IPS DF 6.9 (cell line): ENCODE results near the gene KPNA6.
"Not testable (repeated sequence)": the region's sequence is repeated elsewhere in the genome, so short reads cannot be mapped to it uniquely, and the experiment has no call there.

Source experiments
- DNase-seq: peaks from one replicate; pipeline ENCODE4 v3.0.0-alpha.2; 2013; ENCODE audit warnings: low read depth, low spot score
- H3K27ac ChIP-seq: one replicate; pipeline ENCODE4 v1.5.1; 2013; ENCODE audit warnings: low read length, control low read depth
- H3K27me3 ChIP-seq: 2 replicates; pipeline ENCODE4 v1.6.1; 2013; ENCODE audit warnings: mild to moderate bottlenecking, low read length; ENCODE audit not compliant: control insufficient read depth, insufficient read depth
- H3K36me3 ChIP-seq: 2 replicates; pipeline ENCODE4 v1.6.1; 2013; ENCODE audit warnings: low read length; ENCODE audit not compliant: control insufficient read depth, insufficient read depth
- H3K4me1 ChIP-seq: 2 replicates; pipeline ENCODE4 v1.6.1; 2013; ENCODE audit warnings: low read length; ENCODE audit not compliant: control insufficient read depth, insufficient read depth
- H3K4me3 ChIP-seq: 2 replicates; pipeline ENCODE4 v1.5.1; 2013; ENCODE audit warnings: mild to moderate bottlenecking, low read length
- H3K9me3 ChIP-seq: 2 replicates; pipeline ENCODE4 v1.6.1; 2013; ENCODE audit warnings: low read length, inconsistent platforms; ENCODE audit not compliant: control insufficient read depth, insufficient read depth
- WGBS: extraction: QIAGEN DNeasy Blood & Tissue Kit; methylation state at CpG from one replicate; pipeline ENCODE4 v1.1.7; 2013; ENCODE audit warnings: mixed read lengths, missing lambda C conversion rate; ENCODE audit not compliant: insufficient read length, insufficient coverage; 5-methylcytosine and 5-hydroxymethylcytosine counted together

The KPNA6 gene

GRCh38 chr1:32107742-32108661 lies at the start of gene KPNA6:
Gene KPNA6, plus strand, starts transcription at chr1:32108056. Its CDS starts 75 bp downstream, at chr1:32108131.
- peak; percentile 96 for DNase-seq
- H3K27ac ChIP-seq: no peak within 1 kb of the TSS
- no peaks in the 10 kb centered on the region for H3K27me3 ChIP-seq
- no CpG with 5 or more reads among the region's 45 CpGs for WGBS
- H3K4me1 ChIP-seq: no peaks in the 10 kb centered on the region
- H3K36me3 ChIP-seq: no peaks in the 10 kb centered on the region
- H3K9me3 ChIP-seq: no peaks in the 10 kb centered on the region
- peak within 1 kb of the TSS; percentile 90 for H3K4me3 ChIP-seq

GRCh38 chr1:32060914-32061313 lies 46.9 kb upstream of the KPNA6 start:
- H3K4me3 ChIP-seq: no peak overlapping the region
- peaks cover 3% of the 10 kb centered on the region; the same call in 1 of the 2 replicates for H3K4me1 ChIP-seq
- peaks cover 7% of the 10 kb centered on the region; the same call in 1 of the 2 replicates for H3K36me3 ChIP-seq
- no peak for DNase-seq
- no peaks in the 10 kb centered on the region for H3K27me3 ChIP-seq
- H3K9me3 ChIP-seq: no peaks in the 10 kb centered on the region
- H3K27ac ChIP-seq: no peak overlapping the region

- Histone ChIP-seq H3K27me3 (no peaks in the 10 kb centered on the region), H3K4me1 (peaks cover 3% of the 10 kb centered on the region; the same call in 1 of the 2 replicates), H3K36me3 (peaks cover 3% of the 10 kb centered on the region; the same call in 1 of the 2 replicates), H3K9me3 (no peaks in the 10 kb centered on the region), H3K4me3 (no peak overlapping the region), H3K27ac (no peak overlapping the region)
- no CpG with 5 or more reads among the region's 4 CpGs for WGBS
- no peak for DNase-seq
Observed at GRCh38 chr1:32062867-32063230, 45.0 kb upstream of the KPNA6 start.

GRCh38 chr1:32063261-32063681 lies 44.6 kb upstream of the KPNA6 start:
- DNase-seq: no peak
- WGBS: no CpG with 5 or more reads among the region's 1 CpG
- Histone ChIP-seq H3K36me3 (peaks cover 3% of the 10 kb centered on the region; the same call in 1 of the 2 replicates), H3K4me3 (no peak overlapping the region), H3K4me1 (peaks cover 3% of the 10 kb centered on the region; the same call in 1 of the 2 replicates), H3K9me3 (no peaks in the 10 kb centered on the region), H3K27me3 (no peaks in the 10 kb centered on the region), H3K27ac (no peak overlapping the region)

- H3K4me1 ChIP-seq, H3K9me3 ChIP-seq, H3K4me3 ChIP-seq, H3K27ac ChIP-seq, H3K36me3 ChIP-seq, H3K27me3 ChIP-seq, DNase-seq: not testable (repeated sequence)
- no CpG with 5 or more reads among the region's 21 CpGs for WGBS
Observed at GRCh38 chr1:32065613-32066488, 42.0 kb upstream of the KPNA6 start.

GRCh38 chr1:32066489-32066873 lies 41.4 kb upstream of the KPNA6 start:
- H3K9me3 ChIP-seq: no peaks in the 10 kb centered on the region
- no peak overlapping the region for H3K27ac ChIP-seq
- no peak for DNase-seq
- no peak overlapping the region for H3K4me3 ChIP-seq
- no CpG with 5 or more reads among the region's 4 CpGs for WGBS
- no peaks in the 10 kb centered on the region for H3K36me3 ChIP-seq
- H3K27me3 ChIP-seq: no peaks in the 10 kb centered on the region
- peaks cover 7% of the 10 kb centered on the region; the same call in 1 of the 2 replicates for H3K4me1 ChIP-seq

GRCh38 chr1:32068957-32069588 lies 38.8 kb upstream of the KPNA6 start:
- no peak overlapping the region for H3K4me3 ChIP-seq
- peaks cover 4% of the 10 kb centered on the region; the same call in 1 of the 2 replicates for H3K4me1 ChIP-seq
- no peaks in the 10 kb centered on the region for H3K36me3 ChIP-seq
- WGBS: no CpG with 5 or more reads among the region's 5 CpGs
- no peaks in the 10 kb centered on the region for H3K9me3 ChIP-seq
- H3K27ac ChIP-seq: no peak overlapping the region
- H3K27me3 ChIP-seq: no peaks in the 10 kb centered on the region
- DNase-seq: no peak

- H3K36me3 ChIP-seq: peaks cover 10% of the 10 kb centered on the region
- H3K4me3 ChIP-seq: peak overlapping the region; percentile 98; the same call in 1 of the 2 replicates
- DNase-seq: no peak
- H3K27me3 ChIP-seq: no peaks in the 10 kb centered on the region
- H3K27ac ChIP-seq: no peak overlapping the region
- H3K4me1 ChIP-seq: peaks cover 4% of the 10 kb centered on the region; the same call in 1 of the 2 replicates
- WGBS: no CpG with 5 or more reads among the region's 14 CpGs
- H3K9me3 ChIP-seq: no peaks in the 10 kb centered on the region
Observed at GRCh38 chr1:32071758-32072621, 35.9 kb upstream of the KPNA6 start.

- no peak within 1 kb of the TSS for H3K27ac ChIP-seq
- no peaks in the 10 kb centered on the region for H3K9me3 ChIP-seq
- peaks cover 4% of the 10 kb centered on the region; the same call in 1 of the 2 replicates for H3K4me1 ChIP-seq
- peak; percentile 91 for DNase-seq
- no peaks in the 10 kb centered on the region for H3K27me3 ChIP-seq
- peak within 1 kb of the TSS; percentile 98; the same call in 1 of the 2 replicates for H3K4me3 ChIP-seq
- WGBS: no CpG with 5 or more reads among the region's 67 CpGs
- H3K36me3 ChIP-seq: peaks cover 16% of the 10 kb centered on the region
Observed at GRCh38 chr1:32072622-32073298, 35.1 kb upstream of the KPNA6 start, which contains the start of gene TMEM39B. Gene TMEM39B, plus strand, starts transcription at chr1:32072939. Its CDS starts 109 bp downstream, at chr1:32073048.
